HepG2 (cell line): ENCODE measurements around the gene PTPRO. TPM values are rescaled to one million over a fixed set of nuclear protein-coding genes. Genes with fewer than 3 reads are reported as not detected.

Experiments used
- EP300 ChIP-seq, 3 experiments: sonication (generic) in 1 of 3; formaldehyde crosslinking in 1 of 3; IDR thresholded peaks; 2 replicates each; pipeline versions ENCODE4 v1.5.1 to v1.6.1; 2011 to 2020; ENCODE audit warnings: low read depth in 2 of 3, low read length in 2 of 3, borderline replicate concordance in 1 of 3, improper control_type of control experiment in 1 of 3, mild to moderate bottlenecking in 1 of 3, missing genetic modification reagents in 1 of 3, moderate library complexity in 1 of 3
- FOXA1 ChIP-seq, 2 experiments: fragments of 450-650 bp in 1 of 2; sonication (generic) in 1 of 2; formaldehyde crosslinking in 1 of 2; IDR thresholded peaks; 2 replicates each; pipeline versions ENCODE4 v1.4.0 to v1.6.1; 2016 to 2020; ENCODE audit warnings: missing genetic modification reagents in 1 of 2
- HOXA5 ChIP-seq: sonication (generic); formaldehyde crosslinking; IDR thresholded peaks from 2 replicates; pipeline ENCODE4 v1.4.0; 2020; ENCODE audit warnings: missing genetic modification reagents
- MED8 ChIP-seq: sonication (generic); formaldehyde crosslinking; IDR thresholded peaks from 2 replicates; pipeline ENCODE4 v1.8.1; 2023; ENCODE audit warnings: mild to moderate bottlenecking, missing genetic modification reagents; ENCODE audit not compliant: insufficient replicate concordance
- SOX5 ChIP-seq: IDR thresholded peaks from 2 replicates; pipeline ENCODE4 v1.6.1; 2016; ENCODE audit warnings: borderline replicate concordance
- U2AF2 ChIP-seq: fragments of 200-400 bp; formaldehyde crosslinking; IDR thresholded peaks from 2 replicates; pipeline ENCODE4 v1.6.1; 2017; ENCODE audit warnings: low read depth, mild to moderate bottlenecking, low read length
- ZNF432 ChIP-seq: sonication (generic); formaldehyde crosslinking; IDR thresholded peaks from 2 replicates; pipeline ENCODE4 v1.5.0; 2020; ENCODE audit warnings: missing genetic modification reagents, mild to moderate bottlenecking, borderline replicate concordance
- polyA plus RNA-seq, 8 experiments: library from polyadenylated mRNA; depleted of rRNA in 3 of 8; stranded (reverse) in 7 of 8; unstranded in 1 of 8; fragments of >200 nt; fragmentation: Illumina TruSeq in 4 of 8; extraction: Trizol in 4 of 8; gene quantifications; 2 replicates each; pipeline versions ENCODE4 v1.2.1 to v1.2.3, GENCODE V29; 2011 to 2016; ENCODE audit warnings: low read depth in 4 of 8, missing spikeins in 1 of 8, mixed read lengths in 1 of 8; ENCODE audit not compliant: insufficient read depth in 1 of 8
- total RNA-seq, 5 experiments: library from RNA; depleted of rRNA; stranded (reverse); fragments of >200 nt; fragmentation: Illumina TruSeq; extraction: Trizol; gene quantifications; 2 replicates each; pipeline ENCODE4 v1.2.3, GENCODE V29; 2016; ENCODE audit warnings: low read depth in 1 of 5
- TF ChIP-seq, protein P1 (sequence below): sonication (generic); formaldehyde crosslinking; IDR thresholded peaks from 2 replicates; pipeline ENCODE4 v1.4.0; 2020; ENCODE audit warnings: missing genetic modification reagents, borderline replicate concordance
- TF ChIP-seq, protein P2 (sequence below): sonication (generic); formaldehyde crosslinking; IDR thresholded peaks from 2 replicates; pipeline ENCODE4 v1.4.0; 2020; ENCODE audit warnings: mild to moderate bottlenecking, missing genetic modification reagents
- TF ChIP-seq, protein P3 (sequence below): sonication (generic); formaldehyde crosslinking; IDR thresholded peaks from 2 replicates; pipeline ENCODE4 v1.5.1; 2020; ENCODE audit warnings: mild to moderate bottlenecking, missing genetic modification reagents, borderline replicate concordance
- TF ChIP-seq, protein P4 (sequence below): sonication (generic); formaldehyde crosslinking; conservative IDR thresholded peaks from 2 replicates; pipeline ENCODE4 v1.4.0; 2020; ENCODE audit warnings: missing genetic modification reagents
- TF ChIP-seq, protein P5 (sequence below): sonication (generic); formaldehyde crosslinking; IDR thresholded peaks from 2 replicates; pipeline ENCODE4 v1.4.0; 2020; ENCODE audit warnings: missing genetic modification reagents

PTPRO gene
- total and polyA plus RNA-seq, 2 of the 13 experiments (the other 11 are each of a cell fraction or from before 2014, with no cell fraction given) = 0.04 TPM; not detected in 1

DNA sequence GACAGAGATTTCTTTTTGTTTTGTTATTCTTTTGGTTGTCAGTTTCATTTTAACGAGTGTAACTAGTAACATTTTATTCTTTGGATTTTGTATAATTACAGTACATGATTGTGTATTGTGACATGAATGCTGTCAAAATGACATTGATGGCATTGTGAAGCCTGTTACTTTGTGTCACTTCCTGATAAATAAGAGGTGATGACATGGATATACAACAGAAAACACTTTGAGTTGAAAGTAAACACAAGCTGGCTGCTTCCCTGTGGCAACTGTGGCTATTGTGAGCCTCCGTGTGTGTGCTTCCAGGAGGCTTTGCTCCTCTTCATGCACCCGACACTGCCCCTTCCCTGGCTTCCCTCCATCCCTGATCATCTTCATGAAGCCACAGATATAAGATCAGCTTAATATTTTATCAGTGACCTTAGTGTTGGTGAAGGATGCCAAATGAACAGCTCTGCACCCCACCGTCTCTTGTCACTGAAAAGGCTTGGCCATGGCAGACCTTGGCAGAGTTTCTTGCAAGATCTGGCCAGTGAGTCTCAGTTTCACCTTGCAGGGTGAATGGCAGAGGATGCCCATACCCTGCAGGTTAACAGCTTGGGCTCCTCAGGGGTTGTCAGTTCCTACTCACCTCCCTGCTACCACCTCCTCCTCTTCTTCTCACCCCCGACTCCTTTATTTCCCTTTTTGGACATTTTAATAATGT lies 275.0 kb downstream of the PTPRO start (continued):
- TF ChIP-seq EP300 (IDR thresholded peaks at IDR 0.05; ENCODE audit: low read depth in 2 of 2, low read length in 2 of 2) = peak in 1 of 2 experiments; percentile 33; a peak in 1 of 4 replicates
- no peak for TF ChIP-seq EP300 (CRISPR knock-in tag; IDR thresholded peaks at IDR 0.05; ENCODE audit: borderline replicate concordance)
- TF ChIP-seq U2AF2 = no peak
- TF ChIP-seq, protein P1, sequence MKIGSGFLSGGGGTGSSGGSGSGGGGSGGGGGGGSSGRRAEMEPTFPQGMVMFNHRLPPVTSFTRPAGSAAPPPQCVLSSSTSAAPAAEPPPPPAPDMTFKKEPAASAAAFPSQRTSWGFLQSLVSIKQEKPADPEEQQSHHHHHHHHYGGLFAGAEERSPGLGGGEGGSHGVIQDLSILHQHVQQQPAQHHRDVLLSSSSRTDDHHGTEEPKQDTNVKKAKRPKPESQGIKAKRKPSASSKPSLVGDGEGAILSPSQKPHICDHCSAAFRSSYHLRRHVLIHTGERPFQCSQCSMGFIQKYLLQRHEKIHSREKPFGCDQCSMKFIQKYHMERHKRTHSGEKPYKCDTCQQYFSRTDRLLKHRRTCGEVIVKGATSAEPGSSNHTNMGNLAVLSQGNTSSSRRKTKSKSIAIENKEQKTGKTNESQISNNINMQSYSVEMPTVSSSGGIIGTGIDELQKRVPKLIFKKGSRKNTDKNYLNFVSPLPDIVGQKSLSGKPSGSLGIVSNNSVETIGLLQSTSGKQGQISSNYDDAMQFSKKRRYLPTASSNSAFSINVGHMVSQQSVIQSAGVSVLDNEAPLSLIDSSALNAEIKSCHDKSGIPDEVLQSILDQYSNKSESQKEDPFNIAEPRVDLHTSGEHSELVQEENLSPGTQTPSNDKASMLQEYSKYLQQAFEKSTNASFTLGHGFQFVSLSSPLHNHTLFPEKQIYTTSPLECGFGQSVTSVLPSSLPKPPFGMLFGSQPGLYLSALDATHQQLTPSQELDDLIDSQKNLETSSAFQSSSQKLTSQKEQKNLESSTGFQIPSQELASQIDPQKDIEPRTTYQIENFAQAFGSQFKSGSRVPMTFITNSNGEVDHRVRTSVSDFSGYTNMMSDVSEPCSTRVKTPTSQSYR (CRISPR knock-in tag) = no peak
- TF ChIP-seq, protein P2, sequence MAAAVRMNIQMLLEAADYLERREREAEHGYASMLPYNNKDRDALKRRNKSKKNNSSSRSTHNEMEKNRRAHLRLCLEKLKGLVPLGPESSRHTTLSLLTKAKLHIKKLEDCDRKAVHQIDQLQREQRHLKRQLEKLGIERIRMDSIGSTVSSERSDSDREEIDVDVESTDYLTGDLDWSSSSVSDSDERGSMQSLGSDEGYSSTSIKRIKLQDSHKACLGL (CRISPR knock-in tag) = no peak
- TF ChIP-seq MED8 (CRISPR knock-in tag) = no peak
- TF ChIP-seq HOXA5 (CRISPR knock-in tag) = no peak
- TF ChIP-seq, protein P3, sequence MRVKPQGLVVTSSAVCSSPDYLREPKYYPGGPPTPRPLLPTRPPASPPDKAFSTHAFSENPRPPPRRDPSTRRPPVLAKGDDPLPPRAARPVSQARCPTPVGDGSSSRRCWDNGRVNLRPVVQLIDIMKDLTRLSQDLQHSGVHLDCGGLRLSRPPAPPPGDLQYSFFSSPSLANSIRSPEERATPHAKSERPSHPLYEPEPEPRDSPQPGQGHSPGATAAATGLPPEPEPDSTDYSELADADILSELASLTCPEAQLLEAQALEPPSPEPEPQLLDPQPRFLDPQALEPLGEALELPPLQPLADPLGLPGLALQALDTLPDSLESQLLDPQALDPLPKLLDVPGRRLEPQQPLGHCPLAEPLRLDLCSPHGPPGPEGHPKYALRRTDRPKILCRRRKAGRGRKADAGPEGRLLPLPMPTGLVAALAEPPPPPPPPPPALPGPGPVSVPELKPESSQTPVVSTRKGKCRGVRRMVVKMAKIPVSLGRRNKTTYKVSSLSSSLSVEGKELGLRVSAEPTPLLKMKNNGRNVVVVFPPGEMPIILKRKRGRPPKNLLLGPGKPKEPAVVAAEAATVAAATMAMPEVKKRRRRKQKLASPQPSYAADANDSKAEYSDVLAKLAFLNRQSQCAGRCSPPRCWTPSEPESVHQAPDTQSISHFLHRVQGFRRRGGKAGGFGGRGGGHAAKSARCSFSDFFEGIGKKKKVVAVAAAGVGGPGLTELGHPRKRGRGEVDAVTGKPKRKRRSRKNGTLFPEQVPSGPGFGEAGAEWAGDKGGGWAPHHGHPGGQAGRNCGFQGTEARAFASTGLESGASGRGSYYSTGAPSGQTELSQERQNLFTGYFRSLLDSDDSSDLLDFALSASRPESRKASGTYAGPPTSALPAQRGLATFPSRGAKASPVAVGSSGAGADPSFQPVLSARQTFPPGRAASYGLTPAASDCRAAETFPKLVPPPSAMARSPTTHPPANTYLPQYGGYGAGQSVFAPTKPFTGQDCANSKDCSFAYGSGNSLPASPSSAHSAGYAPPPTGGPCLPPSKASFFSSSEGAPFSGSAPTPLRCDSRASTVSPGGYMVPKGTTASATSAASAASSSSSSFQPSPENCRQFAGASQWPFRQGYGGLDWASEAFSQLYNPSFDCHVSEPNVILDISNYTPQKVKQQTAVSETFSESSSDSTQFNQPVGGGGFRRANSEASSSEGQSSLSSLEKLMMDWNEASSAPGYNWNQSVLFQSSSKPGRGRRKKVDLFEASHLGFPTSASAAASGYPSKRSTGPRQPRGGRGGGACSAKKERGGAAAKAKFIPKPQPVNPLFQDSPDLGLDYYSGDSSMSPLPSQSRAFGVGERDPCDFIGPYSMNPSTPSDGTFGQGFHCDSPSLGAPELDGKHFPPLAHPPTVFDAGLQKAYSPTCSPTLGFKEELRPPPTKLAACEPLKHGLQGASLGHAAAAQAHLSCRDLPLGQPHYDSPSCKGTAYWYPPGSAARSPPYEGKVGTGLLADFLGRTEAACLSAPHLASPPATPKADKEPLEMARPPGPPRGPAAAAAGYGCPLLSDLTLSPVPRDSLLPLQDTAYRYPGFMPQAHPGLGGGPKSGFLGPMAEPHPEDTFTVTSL (CRISPR knock-in tag) = no peak
- TF ChIP-seq SOX5 (CRISPR knock-in tag) = peak; percentile 49; the same call in 1 of the 2 replicates
- no peak for TF ChIP-seq FOXA1 (IDR thresholded peaks at IDR 0.05)
- TF ChIP-seq FOXA1 (CRISPR knock-in tag; IDR thresholded peaks at IDR 0.05) = 0 out of 2 replicates have a peak, but pooled peaks have one; percentile 26
- TF ChIP-seq ZNF432 = no peak
- TF ChIP-seq, protein P4, sequence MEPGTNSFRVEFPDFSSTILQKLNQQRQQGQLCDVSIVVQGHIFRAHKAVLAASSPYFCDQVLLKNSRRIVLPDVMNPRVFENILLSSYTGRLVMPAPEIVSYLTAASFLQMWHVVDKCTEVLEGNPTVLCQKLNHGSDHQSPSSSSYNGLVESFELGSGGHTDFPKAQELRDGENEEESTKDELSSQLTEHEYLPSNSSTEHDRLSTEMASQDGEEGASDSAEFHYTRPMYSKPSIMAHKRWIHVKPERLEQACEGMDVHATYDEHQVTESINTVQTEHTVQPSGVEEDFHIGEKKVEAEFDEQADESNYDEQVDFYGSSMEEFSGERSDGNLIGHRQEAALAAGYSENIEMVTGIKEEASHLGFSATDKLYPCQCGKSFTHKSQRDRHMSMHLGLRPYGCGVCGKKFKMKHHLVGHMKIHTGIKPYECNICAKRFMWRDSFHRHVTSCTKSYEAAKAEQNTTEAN = no peak
- TF ChIP-seq, protein P5, sequence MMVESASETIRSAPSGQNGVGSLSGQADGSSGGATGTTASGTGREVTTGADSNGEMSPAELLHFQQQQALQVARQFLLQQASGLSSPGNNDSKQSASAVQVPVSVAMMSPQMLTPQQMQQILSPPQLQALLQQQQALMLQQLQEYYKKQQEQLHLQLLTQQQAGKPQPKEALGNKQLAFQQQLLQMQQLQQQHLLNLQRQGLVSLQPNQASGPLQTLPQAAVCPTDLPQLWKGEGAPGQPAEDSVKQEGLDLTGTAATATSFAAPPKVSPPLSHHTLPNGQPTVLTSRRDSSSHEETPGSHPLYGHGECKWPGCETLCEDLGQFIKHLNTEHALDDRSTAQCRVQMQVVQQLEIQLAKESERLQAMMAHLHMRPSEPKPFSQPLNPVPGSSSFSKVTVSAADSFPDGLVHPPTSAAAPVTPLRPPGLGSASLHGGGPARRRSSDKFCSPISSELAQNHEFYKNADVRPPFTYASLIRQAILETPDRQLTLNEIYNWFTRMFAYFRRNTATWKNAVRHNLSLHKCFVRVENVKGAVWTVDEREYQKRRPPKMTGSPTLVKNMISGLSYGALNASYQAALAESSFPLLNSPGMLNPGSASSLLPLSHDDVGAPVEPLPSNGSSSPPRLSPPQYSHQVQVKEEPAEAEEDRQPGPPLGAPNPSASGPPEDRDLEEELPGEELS (CRISPR knock-in tag) = peak; percentile 36; the same call in 1 of the 2 replicates
